ENCODE measurements around the gene CLDN14.

- TF ChIP-seq POLR2AphosphoS5 (IDR thresholded peaks at IDR 0.05; ENCODE audit: borderline replicate concordance, low read depth, low read length) (no peak), FOXP2 (optimal IDR thresholded peaks at IDR 0.05; ENCODE audit: control extremely low read depth, extremely low read length, insufficient read depth) (no peak), EZH2 (IDR thresholded peaks at IDR 0.05) (no peak)
Observed at GRCh38 chr21:36517366-36518075, 37.6 kb upstream of the CLDN14 start.

Data from SK-N-MC (cell line).